ENCODE results near the gene LBX2.
"Not testable (repeated sequence)": the region's sequence is repeated elsewhere in the genome, so short reads cannot be mapped to it uniquely, and the experiment has no call there.

LBX2 gene

GRCh38 chr2:74486141-74486540 lies 13.3 kb downstream of the LBX2 start:
- Histone ChIP-seq H3K27ac (ENCODE audit: low read depth, low read length) (no peak overlapping the region), H3K27me3 (ENCODE audit: control insufficient read depth in 5 of 5, insufficient read depth in 4 of 5, low read length in 5 of 5) (no peaks in the 10 kb centered on the region), H3K4me3 (ENCODE audit: low read depth in 1 of 5, low read length in 5 of 5) (no peak overlapping the region), H3K4me1 (ENCODE audit: control insufficient read depth in 5 of 5, insufficient read depth in 5 of 5, low read length in 5 of 5) (peaks cover 4 to 26% (median 23%) of the 10 kb centered on the region in 5 donors), H3K9me3 (ENCODE audit: control insufficient read depth in 5 of 5, low read length in 5 of 5) (no peaks in the 10 kb centered on the region), H3K36me3 (ENCODE audit: control insufficient read depth in 5 of 5, insufficient read depth in 5 of 5, low read length in 5 of 5) (peaks cover 3 to 47% (median 22%) of the 10 kb centered on the region in 5 donors), H3K9ac (ENCODE audit: low read length in 5 of 5) (no peak overlapping the region)

- Histone ChIP-seq H3K4me3 (ENCODE audit: low read depth in 1 of 5, low read length in 5 of 5) (peak overlapping the region; percentile 95 to 100 (median 98)), H3K4me1 (ENCODE audit: control insufficient read depth in 5 of 5, insufficient read depth in 5 of 5, low read length in 5 of 5) (peaks cover 6 to 32% (median 28%) of the 10 kb centered on the region in 5 donors), H3K36me3 (ENCODE audit: control insufficient read depth in 5 of 5, insufficient read depth in 5 of 5, low read length in 5 of 5) (peaks cover 6 to 48% (median 19%) of the 10 kb centered on the region in 5 donors), H3K9ac (ENCODE audit: low read length in 5 of 5) (peak overlapping the region; percentile 56 to 94 (median 87))
- not testable (repeated sequence) for H3K27me3 ChIP-seq (ENCODE audit: control insufficient read depth in 5 of 5, insufficient read depth in 4 of 5, low read length in 5 of 5); H3K9me3 ChIP-seq (ENCODE audit: control insufficient read depth in 5 of 5, low read length in 5 of 5); H3K27ac ChIP-seq (ENCODE audit: low read depth, low read length)
Observed at GRCh38 chr2:74483675-74484164, 15.7 kb downstream of the LBX2 start.

- Histone ChIP-seq H3K9me3 (ENCODE audit: control insufficient read depth in 5 of 5, low read length in 5 of 5) (no peaks in the 10 kb centered on the region), H3K4me1 (ENCODE audit: control insufficient read depth in 5 of 5, insufficient read depth in 5 of 5, low read length in 5 of 5) (peaks cover 6 to 32% (median 28%) of the 10 kb centered on the region in 5 donors), H3K36me3 (ENCODE audit: control insufficient read depth in 5 of 5, insufficient read depth in 5 of 5, low read length in 5 of 5) (peaks cover 6 to 41% (median 19%) of the 10 kb centered on the region in 5 donors), H3K4me3 (ENCODE audit: low read depth in 1 of 5, low read length in 5 of 5) (peak within 1 kb of the TSS; percentile 95 to 100 (median 98)), H3K27me3 (ENCODE audit: control insufficient read depth in 5 of 5, insufficient read depth in 4 of 5, low read length in 5 of 5) (no peaks in the 10 kb centered on the region), H3K9ac (ENCODE audit: low read length in 5 of 5) (peak within 1 kb of the TSS; percentile 68 to 94 (median 87)), H3K27ac (ENCODE audit: low read depth, low read length) (peak within 1 kb of the TSS; percentile 84)
Observed at GRCh38 chr2:74482801-74483674, 16.4 kb downstream of the LBX2 start, which contains the start of the genes CCDC142 and TTC31. CCDC142 (minus strand) TSS chr2:74482998; CDS start chr2:74482837, 161 bp downstream. TTC31 (plus strand) TSS chr2:74483081; CDS start chr2:74483096, 15 bp downstream.

- H3K9ac ChIP-seq (ENCODE audit: low read length in 5 of 5): peak overlapping the region in 4 of 5 donors; percentile 81 to 94 (median 90)
- H3K36me3 ChIP-seq (ENCODE audit: control insufficient read depth in 5 of 5, insufficient read depth in 5 of 5, low read length in 5 of 5): peaks cover 6 to 43% (median 22%) of the 10 kb centered on the region in 5 donors
- H3K4me1 ChIP-seq (ENCODE audit: control insufficient read depth in 5 of 5, insufficient read depth in 5 of 5, low read length in 5 of 5): peaks cover 6 to 34% (median 28%) of the 10 kb centered on the region in 5 donors
- H3K9me3 ChIP-seq (ENCODE audit: control insufficient read depth in 5 of 5, low read length in 5 of 5): no peaks in the 10 kb centered on the region
- H3K27ac ChIP-seq (ENCODE audit: low read depth, low read length): peak overlapping the region; percentile 84
- H3K4me3 ChIP-seq (ENCODE audit: low read depth in 1 of 5, low read length in 5 of 5): peak overlapping the region; percentile 95 to 100 (median 98)
- H3K27me3 ChIP-seq (ENCODE audit: control insufficient read depth in 5 of 5, insufficient read depth in 4 of 5, low read length in 5 of 5): no peaks in the 10 kb centered on the region
Observed at GRCh38 chr2:74481961-74482800, 17.2 kb downstream of the LBX2 start.

GRCh38 chr2:74481431-74481830 lies 18.0 kb downstream of the LBX2 start:
- H3K27me3 ChIP-seq (ENCODE audit: control insufficient read depth in 5 of 5, insufficient read depth in 4 of 5, low read length in 5 of 5): no peaks in the 10 kb centered on the region
- peak overlapping the region; percentile 6 to 100 (median 98) for H3K4me3 ChIP-seq (ENCODE audit: low read depth in 1 of 5, low read length in 5 of 5)
- H3K27ac ChIP-seq (ENCODE audit: low read depth, low read length): peak overlapping the region; percentile 84
- H3K4me1 ChIP-seq (ENCODE audit: control insufficient read depth in 5 of 5, insufficient read depth in 5 of 5, low read length in 5 of 5): peaks cover 6 to 38% (median 33%) of the 10 kb centered on the region in 5 donors
- peaks cover 6 to 42% (median 21%) of the 10 kb centered on the region in 5 donors for H3K36me3 ChIP-seq (ENCODE audit: control insufficient read depth in 5 of 5, insufficient read depth in 5 of 5, low read length in 5 of 5)
- no peaks in the 10 kb centered on the region for H3K9me3 ChIP-seq (ENCODE audit: control insufficient read depth in 5 of 5, low read length in 5 of 5)
- H3K9ac ChIP-seq (ENCODE audit: low read length in 5 of 5): peak overlapping the region in 4 of 5 donors; percentile 81 to 94 (median 90)

- no peak overlapping the region for H3K4me3 ChIP-seq (ENCODE audit: low read depth in 1 of 5, low read length in 5 of 5)
- H3K4me1 ChIP-seq (ENCODE audit: control insufficient read depth in 5 of 5, insufficient read depth in 5 of 5, low read length in 5 of 5): peaks cover 2 to 29% (median 27%) of the 10 kb centered on the region in 5 donors
- no peak overlapping the region for H3K27ac ChIP-seq (ENCODE audit: low read depth, low read length)
- H3K9ac ChIP-seq (ENCODE audit: low read length in 5 of 5): no peak overlapping the region
- no peaks in the 10 kb centered on the region for H3K9me3 ChIP-seq (ENCODE audit: control insufficient read depth in 5 of 5, low read length in 5 of 5)
- H3K27me3 ChIP-seq (ENCODE audit: control insufficient read depth in 5 of 5, insufficient read depth in 4 of 5, low read length in 5 of 5): no peaks in the 10 kb centered on the region
- H3K36me3 ChIP-seq (ENCODE audit: control insufficient read depth in 5 of 5, insufficient read depth in 5 of 5, low read length in 5 of 5): peaks cover 3 to 38% (median 24%) of the 10 kb centered on the region in 5 donors
Observed at GRCh38 chr2:74474899-74475298, 24.5 kb downstream of the LBX2 start.

- Histone ChIP-seq H3K36me3 (ENCODE audit: control insufficient read depth in 5 of 5, insufficient read depth in 5 of 5, low read length in 5 of 5) (peaks cover 3 to 34% (median 22%) of the 10 kb centered on the region in 5 donors), H3K4me1 (ENCODE audit: control insufficient read depth in 5 of 5, insufficient read depth in 5 of 5, low read length in 5 of 5) (peaks cover 2 to 29% (median 27%) of the 10 kb centered on the region in 5 donors), H3K4me3 (ENCODE audit: low read depth in 1 of 5, low read length in 5 of 5) (no peak overlapping the region), H3K9ac (ENCODE audit: low read length in 5 of 5) (no peak overlapping the region), H3K27ac (ENCODE audit: low read depth, low read length) (no peak overlapping the region), H3K9me3 (ENCODE audit: control insufficient read depth in 5 of 5, low read length in 5 of 5) (no peaks in the 10 kb centered on the region), H3K27me3 (ENCODE audit: control insufficient read depth in 5 of 5, insufficient read depth in 4 of 5, low read length in 5 of 5) (no peaks in the 10 kb centered on the region)
Observed at GRCh38 chr2:74474481-74474880, 24.9 kb downstream of the LBX2 start.

- H3K4me1 ChIP-seq (ENCODE audit: control insufficient read depth in 5 of 5, insufficient read depth in 5 of 5, low read length in 5 of 5): peaks cover 2 to 29% (median 27%) of the 10 kb centered on the region in 5 donors
- peak overlapping the region; percentile 93 for H3K27ac ChIP-seq (ENCODE audit: low read depth, low read length)
- no peaks in the 10 kb centered on the region for H3K9me3 ChIP-seq (ENCODE audit: control insufficient read depth in 5 of 5, low read length in 5 of 5)
- peak overlapping the region; percentile 86 to 98 (median 92) for H3K4me3 ChIP-seq (ENCODE audit: low read depth in 1 of 5, low read length in 5 of 5)
- H3K9ac ChIP-seq (ENCODE audit: low read length in 5 of 5): peak overlapping the region; percentile 77 to 92 (median 84)
- no peaks in the 10 kb centered on the region for H3K27me3 ChIP-seq (ENCODE audit: control insufficient read depth in 5 of 5, insufficient read depth in 4 of 5, low read length in 5 of 5)
- peaks cover 0 to 29% (median 20%) of the 10 kb centered on the region in 5 donors for H3K36me3 ChIP-seq (ENCODE audit: control insufficient read depth in 5 of 5, insufficient read depth in 5 of 5, low read length in 5 of 5)
Observed at GRCh38 chr2:74472945-74473258, 26.5 kb downstream of the LBX2 start.

- Histone ChIP-seq H3K4me1 (ENCODE audit: control insufficient read depth in 5 of 5, insufficient read depth in 5 of 5, low read length in 5 of 5) (peaks cover 2 to 28% (median 27%) of the 10 kb centered on the region in 5 donors), H3K4me3 (ENCODE audit: low read depth in 1 of 5, low read length in 5 of 5) (peak within 1 kb of the TSS; percentile 86 to 98 (median 92)), H3K27me3 (ENCODE audit: control insufficient read depth in 5 of 5, insufficient read depth in 4 of 5, low read length in 5 of 5) (no peaks in the 10 kb centered on the region), H3K9me3 (ENCODE audit: control insufficient read depth in 5 of 5, low read length in 5 of 5) (no peaks in the 10 kb centered on the region), H3K9ac (ENCODE audit: low read length in 5 of 5) (peak within 1 kb of the TSS; percentile 77 to 92 (median 84)), H3K27ac (ENCODE audit: low read depth, low read length) (peak within 1 kb of the TSS; percentile 93), H3K36me3 (ENCODE audit: control insufficient read depth in 5 of 5, insufficient read depth in 5 of 5, low read length in 5 of 5) (peaks cover 0 to 24% (median 17%) of the 10 kb centered on the region in 5 donors)
Observed at GRCh38 chr2:74472086-74472944, 27.1 kb downstream of the LBX2 start, which contains the start of gene MRPL53. MRPL53 (minus strand) TSS chr2:74472680; CDS start chr2:74472660, 20 bp downstream.

Data from subcutaneous abdominal adipose tissue (tissue), 5 donors.